ENCODE data around the gene LRP8. TPM values are rescaled to one million over a fixed set of nuclear protein-coding genes. Genes with fewer than 3 reads are reported as not detected.

Gene LRP8
- total and polyA plus RNA-seq, 2 of the 13 experiments (the other 11 are each of a cell fraction or from before 2014, with no cell fraction given): 17.3 to 17.4 TPM

- TF ChIP-seq MXI1 (IDR thresholded peaks at IDR 0.05; ENCODE audit: borderline replicate concordance, low read depth, low read length) (peak; percentile 66; the same call in 1 of the 3 replicates), LBX2 (CRISPR knock-in tag; IDR thresholded peaks at IDR 0.05; ENCODE audit: borderline replicate concordance) (peak; percentile 75; the same call in 1 of the 2 replicates), CCAR2 (optimal IDR thresholded peaks at IDR 0.05; ENCODE audit: low read depth, low read length) (no peak), MEF2D (CRISPR knock-in tag; IDR thresholded peaks at IDR 0.05) (peak; percentile 85), ZBTB40 (IDR thresholded peaks at IDR 0.05) (no peak), ZBTB40 (CRISPR knock-in tag; IDR thresholded peaks at IDR 0.05) (peak; percentile 83), KDM3A (CRISPR knock-in tag; IDR thresholded peaks at IDR 0.05; ENCODE audit: low read depth) (no peak; the same call in 1 of the 2 replicates), AHR (CRISPR knock-in tag; IDR thresholded peaks at IDR 0.05) (0 out of 2 replicates have a peak, but pooled peaks have one; percentile 60), MIXL1 (CRISPR knock-in tag; IDR thresholded peaks at IDR 0.05) (peak; percentile 67), ZNF20 (CRISPR knock-in tag; IDR thresholded peaks at IDR 0.05) (no peak; the same call in 1 of the 2 replicates), MAZ (IDR thresholded peaks at IDR 0.05; ENCODE audit: borderline replicate concordance, low read depth, low read length) (no peak; the same call in 1 of the 2 replicates), MAZ (CRISPR knock-in tag; IDR thresholded peaks at IDR 0.05; ENCODE audit: low read depth) (peak; percentile 98), ZNF619 (CRISPR knock-in tag; IDR thresholded peaks at IDR 0.05) (peak; percentile 99), ZNF574 (CRISPR knock-in tag; IDR thresholded peaks at IDR 0.05) (peak; percentile 90), ZNF160 (CRISPR knock-in tag; IDR thresholded peaks at IDR 0.05) (peak; percentile 93), HOXD1 (CRISPR knock-in tag; IDR thresholded peaks at IDR 0.05) (peak; percentile 74; the same call in 1 of the 2 replicates), ZNF282 (IDR thresholded peaks at IDR 0.05; ENCODE audit: partially characterized antibody) (no peak), NFYC (CRISPR knock-in tag; IDR thresholded peaks at IDR 0.05) (0 out of 2 replicates have a peak, but pooled peaks have one; percentile 1)
Measured at GRCh38 chr1:53220171-53220961, 107.5 kb downstream of the LRP8 start, which contains the start of gene CZIB (continued).
